CD4-positive, alpha-beta T cell (primary cell): ENCODE results near the gene SLC22A6. TPM values are rescaled to one million over a fixed set of nuclear protein-coding genes. Genes with fewer than 3 reads are reported as not detected.

Experiments used
- ATAC-seq: fragments of 200-7000 bp; cut with Tn5 transposase; one replicate; pipeline ENCODE4 v1.10.0; 2022; ENCODE audit warnings: mild to moderate bottlenecking; ENCODE audit not compliant: poor library complexity
- CTCF ChIA-PET: fragments of 350-600 bp; sonication (Branson Sonifier 250); formaldehyde crosslinking; loops from one replicate; lab custom pipeline; 2021; ENCODE audit warnings: antibody characterized with exemption, inconsistent platforms; lab: Charles Lee
- POLR2A ChIA-PET: fragments of 350-600 bp; sonication (Branson Sonifier 250); formaldehyde crosslinking; loops from one replicate; lab custom pipeline; 2021; ENCODE audit warnings: antibody characterized with exemption, inconsistent platforms; lab: Charles Lee
- DNase-seq, 14 experiments: peaks; one replicate each; pipeline ENCODE4 v3.0.0-alpha.2; 2013 to 2020; ENCODE audit warnings: mixed read lengths in 2 of 14
- H3K27ac ChIP-seq, 2 donors: one replicate each; pipeline versions ENCODE4 v1.5.1 to v1.7.0; 2013; ENCODE audit warnings: low read length in 2 of 2, low read depth in 1 of 2, mild to moderate bottlenecking in 1 of 2
- H3K27me3 ChIP-seq, 2 experiments: 1 replicate in 1 of 2; 2 replicates in 1 of 2; pipeline versions ENCODE4 v1.6.1 to v1.7.0; 2013; ENCODE audit warnings: low read length in 2 of 2, control low read depth in 1 of 2, mild to moderate bottlenecking in 1 of 2, moderate library complexity in 1 of 2; ENCODE audit not compliant: insufficient read depth in 2 of 2, control insufficient read depth in 1 of 2
- H3K36me3 ChIP-seq: one replicate; pipeline ENCODE4 v1.6.1; 2013; ENCODE audit warnings: low read length, control low read depth; ENCODE audit not compliant: insufficient read depth
- H3K4me1 ChIP-seq: one replicate; pipeline ENCODE4 v1.6.1; 2013; ENCODE audit warnings: low read length, control low read depth; ENCODE audit not compliant: insufficient read depth
- H3K4me3 ChIP-seq: one replicate; pipeline ENCODE4 v1.5.1; 2013; ENCODE audit warnings: mild to moderate bottlenecking, low read length, moderate library complexity
- H3K9me3 ChIP-seq, 2 experiments: 1 replicate in 1 of 2; 2 replicates in 1 of 2; pipeline versions ENCODE4 v1.6.1 to v1.7.0; 2013; ENCODE audit warnings: low read length in 2 of 2, mild to moderate bottlenecking in 2 of 2, control low read depth in 1 of 2, moderate library complexity in 1 of 2; ENCODE audit not compliant: control insufficient read depth in 1 of 2, insufficient read depth in 1 of 2
- H3K27ac Mint-ChIP-seq: one replicate; pipeline ENCODE4 v1.8.0; 2020; ENCODE audit warnings: mixed read lengths
- H3K27me3 Mint-ChIP-seq: one replicate; pipeline ENCODE4 v1.8.0; 2021; ENCODE audit warnings: mixed read lengths
- H3K36me3 Mint-ChIP-seq: one replicate; pipeline ENCODE4 v1.8.0; 2021; ENCODE audit warnings: low read depth, mixed read lengths
- H3K4me1 Mint-ChIP-seq: one replicate; pipeline ENCODE4 v1.8.0; 2021; ENCODE audit warnings: low read depth, mixed read lengths
- H3K4me3 Mint-ChIP-seq: one replicate; pipeline ENCODE4 v1.8.0; 2020; ENCODE audit warnings: mild to moderate bottlenecking, mixed read lengths
- H3K9me3 Mint-ChIP-seq: one replicate; pipeline ENCODE4 v1.8.0; 2020; ENCODE audit warnings: mixed read lengths
- CTCF ChIP-seq: fragments of 200-600 bp; IDR thresholded peaks from one replicate; pipeline ENCODE4 v1.8.0; 2022; ENCODE audit warnings: antibody characterized with exemption, mild to moderate bottlenecking
- intact Hi-C, 2 experiments: fragments of 100-400 bp; cut with DNase I in 1 of 2; cut with micrococcal nuclease in 1 of 2; formaldehyde crosslinking; loops; one replicate each; pipeline versions ENCODE4 v1.15.1 to v1.9.0; 2023 to 2025; cut with DNase I, micrococcal nuclease
- total RNA-seq, 174 experiments: library from RNA in 2 of 174; stranded (reverse) in 2 of 174; gene quantifications; one replicate each; pipeline ENCODE4 v1.2.3 and lab custom pipeline; 2021 to 2026

The SLC22A6 gene
- total RNA-seq, 2 experiments from 2014 or later: not detected

- no peak overlapping the region for H3K27ac Mint-ChIP-seq
- ChIA-PET POLR2A (no interaction called here), CTCF (interaction anchor here (3.2 kb wide), 1 partner anchor 70 kb away, joined by 18 read pairs; no protein-coding TSS in a partner anchor)
- H3K9me3 ChIP-seq: no peaks in the 10 kb centered on the region
- H3K4me1 ChIP-seq: no peaks in the 10 kb centered on the region
- peaks cover 5 to 7% of the 10 kb centered on the region in 2 experiments for H3K27me3 ChIP-seq
- no peak overlapping the region for H3K4me3 Mint-ChIP-seq
- H3K27me3 Mint-ChIP-seq: peaks cover 42% of the 10 kb centered on the region
- H3K9me3 Mint-ChIP-seq: no peaks in the 10 kb centered on the region
- ATAC-seq (no peak), DNase-seq (no peak)
- no peaks in the 10 kb centered on the region for H3K4me1 Mint-ChIP-seq
- intact Hi-C loops: no loop called here
- TF ChIP-seq CTCF: no peak
- no peak overlapping the region for H3K27ac ChIP-seq
- no peaks in the 10 kb centered on the region for H3K36me3 ChIP-seq
- H3K4me3 ChIP-seq: no peak overlapping the region
- no peaks in the 10 kb centered on the region for H3K36me3 Mint-ChIP-seq
Measured at GRCh38 chr11:62976109-62976508, 8.7 kb downstream of the SLC22A6 start.

- no peaks in the 10 kb centered on the region for H3K36me3 Mint-ChIP-seq
Measured at GRCh38 chr11:62974848-62975522, 9.8 kb downstream of the SLC22A6 start.

GRCh38 chr11:62965574-62965973, 19.2 kb downstream of the SLC22A6 start:
- H3K4me3 Mint-ChIP-seq: no peak overlapping the region
- Histone ChIP-seq H3K4me1 (no peaks in the 10 kb centered on the region), H3K4me3 (no peak overlapping the region), H3K9me3 (no peaks in the 10 kb centered on the region), H3K27ac (no peak overlapping the region), H3K36me3 (no peaks in the 10 kb centered on the region), H3K27me3 (peaks cover 3 to 8% of the 10 kb centered on the region in 2 experiments)
- POLR2A ChIA-PET: no interaction called here
- DNase-seq (no peak), ATAC-seq (no peak)
- no peaks in the 10 kb centered on the region for H3K4me1 Mint-ChIP-seq
- H3K36me3 Mint-ChIP-seq: no peaks in the 10 kb centered on the region
- intact Hi-C loops: no loop called here
- CTCF ChIA-PET: no interaction called here
- H3K9me3 Mint-ChIP-seq: peaks cover 2% of the 10 kb centered on the region
- TF ChIP-seq CTCF: no peak
- H3K27ac Mint-ChIP-seq: no peak overlapping the region
- peaks cover 50% of the 10 kb centered on the region for H3K27me3 Mint-ChIP-seq

More at GRCh38 chr11:62974848-62975522, 9.8 kb downstream of the SLC22A6 start:
- TF ChIP-seq CTCF: peak; percentile 10
- H3K27ac Mint-ChIP-seq: no peak overlapping the region
- no peaks in the 10 kb centered on the region for H3K4me1 Mint-ChIP-seq
- no peaks in the 10 kb centered on the region for H3K36me3 ChIP-seq
- ChIA-PET POLR2A (no interaction called here), CTCF (interaction anchor here (3.2 kb wide), 1 partner anchor 69 kb away, joined by 18 read pairs; no protein-coding TSS in a partner anchor)
- H3K27me3 ChIP-seq: peaks cover 5 to 8% of the 10 kb centered on the region in 2 experiments
- peaks cover 43% of the 10 kb centered on the region for H3K27me3 Mint-ChIP-seq
- H3K4me1 ChIP-seq: no peaks in the 10 kb centered on the region
- no peak overlapping the region for H3K4me3 ChIP-seq
- intact Hi-C loops: no loop called here
- DNase-seq (peak in 4 of 14 experiments; percentile 2 to 24 (median 13)), ATAC-seq (no peak)
- H3K27ac ChIP-seq: no peak overlapping the region
- H3K4me3 Mint-ChIP-seq: no peak overlapping the region
- H3K9me3 ChIP-seq: no peaks in the 10 kb centered on the region
- H3K9me3 Mint-ChIP-seq: no peaks in the 10 kb centered on the region
